DOHH2 (cell line): Measurements from ENCODE around the gene DES.

Experiments used
- H3F3A ChIP-seq: fragments of 200-600 bp; sonication (generic), shearing (Covaris generic); 2 replicates; pipeline ENCODE4 v1.6.0; 2016; ENCODE audit warnings: antibody characterized with exemption, mild to moderate bottlenecking; ENCODE audit not compliant: control insufficient read depth, insufficient read depth
- H3K27ac ChIP-seq: fragments of 200-600 bp; sonication (generic); 2 replicates; pipeline ENCODE4 v1.5.1; 2014; ENCODE audit warnings: low read depth, mild to moderate bottlenecking, low read length, moderate library complexity
- H3K27me3 ChIP-seq: fragments of 200-600 bp; sonication (generic); 2 replicates; pipeline ENCODE4 v1.6.1; 2014; ENCODE audit warnings: mild to moderate bottlenecking, low read length, mixed read lengths; ENCODE audit not compliant: control insufficient read depth
- H3K36me3 ChIP-seq: fragments of 200-600 bp; sonication (generic); 2 replicates; pipeline ENCODE4 v1.6.1; 2014; ENCODE audit warnings: mild to moderate bottlenecking, low read length, moderate library complexity, mixed read lengths; ENCODE audit not compliant: control insufficient read depth
- H3K4me1 ChIP-seq: fragments of 200-600 bp; sonication (generic); 2 replicates; pipeline ENCODE4 v1.6.1; 2014; ENCODE audit warnings: mild to moderate bottlenecking, low read length, mixed read lengths; ENCODE audit not compliant: control insufficient read depth
- H3K4me2 ChIP-seq: fragments of 200-600 bp; sonication (generic); 2 replicates; pipeline ENCODE4 v1.6.0; 2014; ENCODE audit warnings: mild to moderate bottlenecking, low read length, moderate library complexity
- H3K4me3 ChIP-seq: fragments of 200-600 bp; sonication (generic); 2 replicates; pipeline ENCODE4 v1.5.1; 2014; ENCODE audit warnings: mild to moderate bottlenecking, low read length, mixed read lengths
- H3K79me2 ChIP-seq: fragments of 200-600 bp; sonication (generic); 2 replicates; pipeline ENCODE4 v1.6.1; 2014; ENCODE audit warnings: mild to moderate bottlenecking, low read length, mixed read lengths; ENCODE audit not compliant: control insufficient read depth
- H3K9me2 ChIP-seq: fragments of 200-600 bp; sonication (generic); replicated peaks from 2 replicates; pipeline ENCODE4 v1.6.1; 2014; ENCODE audit warnings: mild to moderate bottlenecking, low read length, mixed read lengths; ENCODE audit not compliant: control insufficient read depth
- H3K9me3 ChIP-seq: fragments of 200-600 bp; sonication (generic); 2 replicates; pipeline ENCODE4 v1.6.1; 2014; ENCODE audit warnings: antibody characterized with exemption, low read length, mixed read lengths; ENCODE audit not compliant: control insufficient read depth, insufficient read depth
- H4K20me1 ChIP-seq: fragments of 200-600 bp; sonication (generic); 2 replicates; pipeline ENCODE4 v1.6.0; 2014; ENCODE audit warnings: low read depth, mild to moderate bottlenecking, antibody characterized with exemption, low read length, moderate library complexity; ENCODE audit not compliant: control insufficient read depth, insufficient read depth
- CTCF ChIP-seq: fragments of 200-600 bp; sonication (generic); IDR thresholded peaks from one replicate; pipeline ENCODE4 v1.5.1; 2014; ENCODE audit warnings: antibody characterized with exemption, mild to moderate bottlenecking, low read depth, low read length; ENCODE audit not compliant: poor library complexity, severe bottlenecking
- EZH2phosphoT487 ChIP-seq: fragments of 200-600 bp; sonication (generic); IDR thresholded peaks from 2 replicates; pipeline ENCODE4 v1.6.1; 2017; ENCODE audit warnings: borderline replicate concordance, mild to moderate bottlenecking, antibody characterized with exemption, low read length, moderate library complexity, mixed read lengths

Gene DES

GRCh38 chr2:219457784-219458369 is 39.7 kb downstream of the DES start:
- H3K9me3 ChIP-seq: no peaks in the 10 kb centered on the region
- peaks cover 7% of the 10 kb centered on the region for H3K4me1 ChIP-seq
- no peaks in the 10 kb centered on the region for H3K36me3 ChIP-seq
- peak; percentile 39 for TF ChIP-seq CTCF
- no peak for TF ChIP-seq EZH2phosphoT487
- H3K4me2 ChIP-seq: no peak overlapping the region
- no peak overlapping the region for H3K4me3 ChIP-seq
- no peak overlapping the region for H3K27ac ChIP-seq
- no peaks in the 10 kb centered on the region for H3F3A ChIP-seq
- H3K79me2 ChIP-seq: no peaks in the 10 kb centered on the region
- peaks cover 3% of the 10 kb centered on the region; the same call in 1 of the 2 replicates for H3K27me3 ChIP-seq
- no peaks in the 10 kb centered on the region for H4K20me1 ChIP-seq
- H3K9me2 ChIP-seq: no peaks in the 10 kb centered on the region

- Histone ChIP-seq H3K36me3 (no peaks in the 10 kb centered on the region), H3K9me2 (no peaks in the 10 kb centered on the region), H3K4me3 (no peak overlapping the region), H3K4me2 (no peak overlapping the region), H3K27ac (no peak overlapping the region), H3F3A (no peaks in the 10 kb centered on the region), H3K9me3 (no peaks in the 10 kb centered on the region), H3K79me2 (no peaks in the 10 kb centered on the region), H3K27me3 (no peaks in the 10 kb centered on the region), H4K20me1 (no peaks in the 10 kb centered on the region), H3K4me1 (peaks cover 7% of the 10 kb centered on the region)
- no peak for TF ChIP-seq CTCF
- TF ChIP-seq EZH2phosphoT487: no peak
Observed at GRCh38 chr2:219458996-219459395, 40.8 kb downstream of the DES start.

GRCh38 chr2:219459460-219460311 is 41.5 kb downstream of the DES start:
- Histone ChIP-seq H3F3A (no peaks in the 10 kb centered on the region), H4K20me1 (no peaks in the 10 kb centered on the region), H3K27ac (no peak overlapping the region), H3K4me2 (no peak overlapping the region), H3K4me3 (no peak overlapping the region), H3K27me3 (no peaks in the 10 kb centered on the region), H3K4me1 (peaks cover 7% of the 10 kb centered on the region), H3K9me3 (no peaks in the 10 kb centered on the region), H3K36me3 (no peaks in the 10 kb centered on the region), H3K79me2 (no peaks in the 10 kb centered on the region), H3K9me2 (no peaks in the 10 kb centered on the region)
- TF ChIP-seq CTCF (peak; percentile 94), EZH2phosphoT487 (no peak)
